ENCODE data around the gene CRYBG1. TPM values are rescaled to one million over a fixed set of nuclear protein-coding genes. Genes with fewer than 3 reads are reported as not detected.

CRYBG1 gene
- total RNA-seq, 4 donors from 2014 or later: 54.5 to 66.4 (median 59.8) TPM

DNA sequence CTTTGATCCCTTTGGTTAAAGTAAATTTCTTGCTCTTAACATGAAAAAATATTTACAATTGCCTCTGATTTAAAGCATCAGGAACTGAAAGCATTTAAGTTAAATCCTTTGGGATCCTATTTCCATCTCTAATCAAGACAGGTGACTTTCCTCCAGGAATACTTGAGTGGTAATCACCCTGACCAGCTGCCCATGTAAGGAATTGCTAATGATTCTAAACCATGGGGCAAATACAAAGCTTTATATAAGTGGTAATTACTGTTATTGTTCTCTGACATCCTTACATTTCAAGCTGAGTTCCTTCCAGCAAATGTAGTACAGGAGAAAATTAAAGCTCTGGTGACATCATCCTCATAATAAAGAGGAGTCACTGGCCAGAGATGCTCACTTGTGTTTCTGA, 100.6 kb downstream of the CRYBG1 start:
- no peak for TF ChIP-seq CTCF (IDR thresholded peaks at IDR 0.05)
- no peak for TF ChIP-seq POLR2A (IDR thresholded peaks at IDR 0.05)
- H3K9me3 ChIP-seq: no peaks in the 10 kb centered on the region
- H3K4me1 ChIP-seq: peaks cover 0 to 9% (median 0%) of the 10 kb centered on the region in 4 donors
- H3K36me3 ChIP-seq: no peaks in the 10 kb centered on the region
- H3K27ac ChIP-seq: no peak overlapping the region
- DNase-seq: no peak
- no peaks in the 10 kb centered on the region for H3K27me3 ChIP-seq
- H3K4me3 ChIP-seq: no peak overlapping the region

DNA sequence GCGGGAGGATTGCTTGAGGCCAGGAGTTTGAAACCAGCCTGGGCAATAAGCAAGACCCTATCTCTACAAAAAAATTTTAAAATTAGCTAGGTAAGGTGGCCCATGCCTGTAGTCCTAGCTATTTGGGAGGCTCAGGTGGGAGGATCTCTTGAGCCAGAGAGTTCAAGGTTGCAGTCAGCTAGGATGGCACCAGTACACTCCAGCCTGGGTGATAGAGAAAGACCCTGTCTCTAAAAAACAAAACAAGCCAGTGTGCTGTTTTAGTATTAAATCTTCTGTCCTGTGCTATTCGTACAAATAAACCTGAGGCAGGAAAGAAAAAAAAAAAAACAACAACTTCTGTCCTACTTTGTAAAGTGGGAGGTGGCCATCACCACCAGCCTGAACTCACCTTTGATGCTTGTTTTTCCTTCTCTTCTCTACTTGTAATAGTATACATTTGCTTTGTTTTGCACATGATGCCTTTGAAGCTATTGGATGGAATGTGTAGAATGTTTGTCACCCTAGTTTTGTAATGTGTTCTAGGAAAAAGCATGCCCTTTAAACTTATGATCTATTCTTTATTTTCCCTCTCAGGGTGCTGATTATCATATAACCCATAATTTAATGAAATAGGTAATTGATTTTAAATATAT, 102.5 kb downstream of the CRYBG1 start:
- Histone ChIP-seq H3K36me3 (no peaks in the 10 kb centered on the region), H3K4me1 (peaks cover 0 to 5% (median 0%) of the 10 kb centered on the region in 4 donors), H3K27ac (no peak overlapping the region), H3K4me3 (no peak overlapping the region), H3K27me3 (no peaks in the 10 kb centered on the region), H3K9me3 (no peaks in the 10 kb centered on the region)
- TF ChIP-seq POLR2A (IDR thresholded peaks at IDR 0.05) (no peak), CTCF (IDR thresholded peaks at IDR 0.05) (no peak)
- DNase-seq: no peak

DNA sequence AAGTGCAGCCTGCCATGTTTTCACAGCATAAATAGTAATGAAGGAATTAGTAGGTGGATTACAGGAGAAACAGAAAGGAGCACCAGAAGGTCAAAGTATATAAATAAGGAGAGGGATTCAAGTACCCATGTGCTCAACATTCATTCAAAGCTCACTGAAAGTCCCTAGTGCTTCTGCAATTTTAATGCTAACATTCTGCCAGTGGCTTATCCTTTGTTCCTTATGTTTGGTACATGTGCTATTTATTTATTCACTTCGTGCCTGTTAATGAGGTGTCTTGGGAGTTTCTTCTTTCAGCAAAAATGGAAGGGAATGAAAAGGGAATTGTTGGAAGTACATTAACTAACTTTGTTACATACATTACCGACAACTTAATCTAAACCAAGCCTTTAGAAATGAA, 105.7 kb downstream of the CRYBG1 start:
- Histone ChIP-seq H3K27me3 (no peaks in the 10 kb centered on the region), H3K27ac (no peak overlapping the region), H3K36me3 (no peaks in the 10 kb centered on the region), H3K4me1 (peaks cover 0 to 5% (median 0%) of the 10 kb centered on the region in 4 donors), H3K4me3 (no peak overlapping the region), H3K9me3 (no peaks in the 10 kb centered on the region)
- no peak for DNase-seq
- no peak for TF ChIP-seq CTCF (IDR thresholded peaks at IDR 0.05)

GRCh38 chr6:106468935-106469334, 108.4 kb downstream of the CRYBG1 start:
- Histone ChIP-seq H3K36me3 (no peaks in the 10 kb centered on the region), H3K9me3 (no peaks in the 10 kb centered on the region), H3K27ac (no peak overlapping the region), H3K4me3 (no peak overlapping the region), H3K4me1 (peaks cover 0 to 5% (median 0%) of the 10 kb centered on the region in 4 donors), H3K27me3 (no peaks in the 10 kb centered on the region)
- no peak for DNase-seq
- TF ChIP-seq POLR2A (IDR thresholded peaks at IDR 0.05) (no peak), CTCF (IDR thresholded peaks at IDR 0.05) (no peak)

GRCh38 chr6:106469882-106470281, 109.4 kb downstream of the CRYBG1 start:
- DNase-seq: no peak
- Histone ChIP-seq H3K9me3 (no peaks in the 10 kb centered on the region), H3K4me1 (peaks cover 0 to 5% (median 0%) of the 10 kb centered on the region in 4 donors), H3K27ac (no peak overlapping the region), H3K36me3 (no peaks in the 10 kb centered on the region), H3K4me3 (no peak overlapping the region), H3K27me3 (no peaks in the 10 kb centered on the region)
- TF ChIP-seq CTCF (IDR thresholded peaks at IDR 0.05): no peak
- TF ChIP-seq POLR2A (IDR thresholded peaks at IDR 0.05): no peak

DNA sequence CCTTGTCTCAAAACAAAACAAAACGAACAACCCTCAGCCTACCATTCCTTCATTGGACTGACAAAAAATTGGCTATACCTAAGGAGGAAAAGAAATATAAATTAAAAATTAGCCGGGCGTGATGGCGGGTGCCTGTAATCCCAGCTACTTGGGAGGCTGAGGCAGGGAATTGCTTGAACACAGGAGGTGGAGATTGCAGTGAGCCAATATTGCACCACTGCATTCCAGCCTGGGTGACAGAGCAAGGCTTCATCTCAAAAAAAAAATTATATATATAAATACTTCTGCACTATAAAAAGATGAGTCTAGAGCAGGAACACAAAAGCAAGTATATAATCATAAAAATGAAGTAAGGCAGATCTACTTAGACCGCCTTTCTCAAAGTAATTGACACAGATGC, 109.8 kb downstream of the CRYBG1 start:
- no peaks in the 10 kb centered on the region for H3K9me3 ChIP-seq
- no peaks in the 10 kb centered on the region for H3K36me3 ChIP-seq
- no peak overlapping the region for H3K27ac ChIP-seq
- H3K4me1 ChIP-seq: peaks cover 0 to 5% (median 0%) of the 10 kb centered on the region in 4 donors
- no peaks in the 10 kb centered on the region for H3K27me3 ChIP-seq
- TF ChIP-seq POLR2A (IDR thresholded peaks at IDR 0.05) (no peak), CTCF (IDR thresholded peaks at IDR 0.05) (no peak)
- no peak for DNase-seq
- no peak overlapping the region for H3K4me3 ChIP-seq
